ENCODE measurements around the gene GPR135.

DNA sequence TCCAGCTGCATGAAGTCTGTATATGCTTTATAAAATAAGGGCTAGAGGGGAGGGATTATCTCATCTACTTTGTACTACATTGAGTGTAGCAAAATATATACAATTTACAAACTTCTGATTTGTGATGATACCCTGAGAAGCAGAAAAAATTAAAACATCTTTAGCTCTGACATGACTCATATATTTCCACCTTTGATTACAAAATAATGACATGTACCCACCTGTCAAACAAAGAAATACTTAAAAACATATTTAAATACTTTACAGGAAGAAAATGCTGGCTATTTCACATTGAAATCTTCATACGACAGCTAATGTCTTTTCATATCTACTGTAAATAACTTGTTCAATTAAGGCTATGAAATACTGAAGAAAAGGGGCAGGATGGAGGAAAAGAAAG, 3.3 kb downstream of the GPR135 start:
- TF ChIP-seq, protein P1, sequence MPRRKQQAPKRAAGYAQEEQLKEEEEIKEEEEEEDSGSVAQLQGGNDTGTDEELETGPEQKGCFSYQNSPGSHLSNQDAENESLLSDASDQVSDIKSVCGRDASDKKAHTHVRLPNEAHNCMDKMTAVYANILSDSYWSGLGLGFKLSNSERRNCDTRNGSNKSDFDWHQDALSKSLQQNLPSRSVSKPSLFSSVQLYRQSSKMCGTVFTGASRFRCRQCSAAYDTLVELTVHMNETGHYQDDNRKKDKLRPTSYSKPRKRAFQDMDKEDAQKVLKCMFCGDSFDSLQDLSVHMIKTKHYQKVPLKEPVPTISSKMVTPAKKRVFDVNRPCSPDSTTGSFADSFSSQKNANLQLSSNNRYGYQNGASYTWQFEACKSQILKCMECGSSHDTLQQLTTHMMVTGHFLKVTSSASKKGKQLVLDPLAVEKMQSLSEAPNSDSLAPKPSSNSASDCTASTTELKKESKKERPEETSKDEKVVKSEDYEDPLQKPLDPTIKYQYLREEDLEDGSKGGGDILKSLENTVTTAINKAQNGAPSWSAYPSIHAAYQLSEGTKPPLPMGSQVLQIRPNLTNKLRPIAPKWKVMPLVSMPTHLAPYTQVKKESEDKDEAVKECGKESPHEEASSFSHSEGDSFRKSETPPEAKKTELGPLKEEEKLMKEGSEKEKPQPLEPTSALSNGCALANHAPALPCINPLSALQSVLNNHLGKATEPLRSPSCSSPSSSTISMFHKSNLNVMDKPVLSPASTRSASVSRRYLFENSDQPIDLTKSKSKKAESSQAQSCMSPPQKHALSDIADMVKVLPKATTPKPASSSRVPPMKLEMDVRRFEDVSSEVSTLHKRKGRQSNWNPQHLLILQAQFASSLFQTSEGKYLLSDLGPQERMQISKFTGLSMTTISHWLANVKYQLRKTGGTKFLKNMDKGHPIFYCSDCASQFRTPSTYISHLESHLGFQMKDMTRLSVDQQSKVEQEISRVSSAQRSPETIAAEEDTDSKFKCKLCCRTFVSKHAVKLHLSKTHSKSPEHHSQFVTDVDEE (CRISPR knock-in tag; IDR thresholded peaks at IDR 0.05), result no peak
- TF ChIP-seq, protein P2, sequence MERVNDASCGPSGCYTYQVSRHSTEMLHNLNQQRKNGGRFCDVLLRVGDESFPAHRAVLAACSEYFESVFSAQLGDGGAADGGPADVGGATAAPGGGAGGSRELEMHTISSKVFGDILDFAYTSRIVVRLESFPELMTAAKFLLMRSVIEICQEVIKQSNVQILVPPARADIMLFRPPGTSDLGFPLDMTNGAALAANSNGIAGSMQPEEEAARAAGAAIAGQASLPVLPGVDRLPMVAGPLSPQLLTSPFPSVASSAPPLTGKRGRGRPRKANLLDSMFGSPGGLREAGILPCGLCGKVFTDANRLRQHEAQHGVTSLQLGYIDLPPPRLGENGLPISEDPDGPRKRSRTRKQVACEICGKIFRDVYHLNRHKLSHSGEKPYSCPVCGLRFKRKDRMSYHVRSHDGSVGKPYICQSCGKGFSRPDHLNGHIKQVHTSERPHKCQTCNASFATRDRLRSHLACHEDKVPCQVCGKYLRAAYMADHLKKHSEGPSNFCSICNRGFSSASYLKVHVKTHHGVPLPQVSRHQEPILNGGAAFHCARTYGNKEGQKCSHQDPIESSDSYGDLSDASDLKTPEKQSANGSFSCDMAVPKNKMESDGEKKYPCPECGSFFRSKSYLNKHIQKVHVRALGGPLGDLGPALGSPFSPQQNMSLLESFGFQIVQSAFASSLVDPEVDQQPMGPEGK (CRISPR knock-in tag; IDR thresholded peaks at IDR 0.05; ENCODE audit: borderline replicate concordance), result no peak
- TF ChIP-seq ESRRG (CRISPR knock-in tag; IDR thresholded peaks at IDR 0.05) (no peak), ZFP30 (CRISPR knock-in tag; IDR thresholded peaks at IDR 0.05) (no peak), RARB (CRISPR knock-in tag; IDR thresholded peaks at IDR 0.05) (no peak), ZNF8 (CRISPR knock-in tag; IDR thresholded peaks at IDR 0.05) (no peak), ARNTL (CRISPR knock-in tag; IDR thresholded peaks at IDR 0.05; ENCODE audit: borderline replicate concordance, low read depth) (no peak), ZC3H10 (CRISPR knock-in tag; IDR thresholded peaks at IDR 0.05) (no peak), ZFP3 (CRISPR knock-in tag; IDR thresholded peaks at IDR 0.05) (no peak), ISL1 (CRISPR knock-in tag; IDR thresholded peaks at IDR 0.05) (no peak)
- TF ChIP-seq, protein P3, sequence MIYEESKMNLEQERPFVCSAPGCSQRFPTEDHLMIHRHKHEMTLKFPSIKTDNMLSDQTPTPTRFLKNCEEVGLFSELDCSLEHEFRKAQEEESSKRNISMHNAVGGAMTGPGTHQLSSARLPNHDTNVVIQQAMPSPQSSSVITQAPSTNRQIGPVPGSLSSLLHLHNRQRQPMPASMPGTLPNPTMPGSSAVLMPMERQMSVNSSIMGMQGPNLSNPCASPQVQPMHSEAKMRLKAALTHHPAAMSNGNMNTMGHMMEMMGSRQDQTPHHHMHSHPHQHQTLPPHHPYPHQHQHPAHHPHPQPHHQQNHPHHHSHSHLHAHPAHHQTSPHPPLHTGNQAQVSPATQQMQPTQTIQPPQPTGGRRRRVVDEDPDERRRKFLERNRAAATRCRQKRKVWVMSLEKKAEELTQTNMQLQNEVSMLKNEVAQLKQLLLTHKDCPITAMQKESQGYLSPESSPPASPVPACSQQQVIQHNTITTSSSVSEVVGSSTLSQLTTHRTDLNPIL (CRISPR knock-in tag; IDR thresholded peaks at IDR 0.05; ENCODE audit: low read depth), result no peak
- TF ChIP-seq, protein P4, sequence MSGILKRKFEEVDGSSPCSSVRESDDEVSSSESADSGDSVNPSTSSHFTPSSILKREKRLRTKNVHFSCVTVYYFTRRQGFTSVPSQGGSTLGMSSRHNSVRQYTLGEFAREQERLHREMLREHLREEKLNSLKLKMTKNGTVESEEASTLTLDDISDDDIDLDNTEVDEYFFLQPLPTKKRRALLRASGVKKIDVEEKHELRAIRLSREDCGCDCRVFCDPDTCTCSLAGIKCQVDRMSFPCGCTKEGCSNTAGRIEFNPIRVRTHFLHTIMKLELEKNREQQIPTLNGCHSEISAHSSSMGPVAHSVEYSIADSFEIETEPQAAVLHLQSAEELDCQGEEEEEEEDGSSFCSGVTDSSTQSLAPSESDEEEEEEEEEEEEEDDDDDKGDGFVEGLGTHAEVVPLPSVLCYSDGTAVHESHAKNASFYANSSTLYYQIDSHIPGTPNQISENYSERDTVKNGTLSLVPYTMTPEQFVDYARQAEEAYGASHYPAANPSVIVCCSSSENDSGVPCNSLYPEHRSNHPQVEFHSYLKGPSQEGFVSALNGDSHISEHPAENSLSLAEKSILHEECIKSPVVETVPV (CRISPR knock-in tag; IDR thresholded peaks at IDR 0.05), result no peak

Measured in SK-N-SH treated with all-trans-retinoic acid at 6 μM for 48 hours (cell line).